OCI-LY7 (cell line): ENCODE results near the gene BMPR2.

Experiments used
- EZH2phosphoT487 ChIP-seq: fragments of 200-600 bp; sonication (generic); IDR thresholded peaks from 2 replicates; pipeline ENCODE4 v1.6.1; 2018; ENCODE audit warnings: low read depth, borderline replicate concordance, mild to moderate bottlenecking, mixed run types, antibody characterized with exemption, low read length, moderate library complexity, mixed read lengths
- TF ChIP-seq, protein P1 (sequence below): fragments of 200-600 bp; sonication (generic); conservative IDR thresholded peaks from 2 replicates; pipeline ENCODE4 v1.5.1; 2014; ENCODE audit warnings: mild to moderate bottlenecking, antibody characterized with exemption, low read length, moderate library complexity, mixed read lengths

DNA sequence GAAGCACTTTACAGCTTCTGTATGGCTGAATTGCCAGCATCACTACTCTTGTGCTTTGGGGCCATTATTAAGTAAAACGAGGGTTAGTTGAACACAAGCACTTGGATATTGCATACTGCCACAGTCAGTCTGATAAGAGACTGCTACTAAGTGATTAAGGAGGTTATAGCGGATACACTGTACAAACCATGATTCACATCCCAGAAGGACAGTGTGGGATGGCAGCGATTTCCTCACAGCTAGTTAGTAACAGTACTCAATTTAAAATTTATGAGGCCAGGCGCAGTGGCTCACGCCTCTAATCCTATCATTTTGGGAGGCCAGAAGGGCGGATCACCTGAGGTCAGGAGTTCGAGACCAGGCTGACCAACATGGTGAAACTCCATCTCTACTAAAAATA is 2.6 kb upstream of the BMPR2 start:
- TF ChIP-seq, protein P1, sequence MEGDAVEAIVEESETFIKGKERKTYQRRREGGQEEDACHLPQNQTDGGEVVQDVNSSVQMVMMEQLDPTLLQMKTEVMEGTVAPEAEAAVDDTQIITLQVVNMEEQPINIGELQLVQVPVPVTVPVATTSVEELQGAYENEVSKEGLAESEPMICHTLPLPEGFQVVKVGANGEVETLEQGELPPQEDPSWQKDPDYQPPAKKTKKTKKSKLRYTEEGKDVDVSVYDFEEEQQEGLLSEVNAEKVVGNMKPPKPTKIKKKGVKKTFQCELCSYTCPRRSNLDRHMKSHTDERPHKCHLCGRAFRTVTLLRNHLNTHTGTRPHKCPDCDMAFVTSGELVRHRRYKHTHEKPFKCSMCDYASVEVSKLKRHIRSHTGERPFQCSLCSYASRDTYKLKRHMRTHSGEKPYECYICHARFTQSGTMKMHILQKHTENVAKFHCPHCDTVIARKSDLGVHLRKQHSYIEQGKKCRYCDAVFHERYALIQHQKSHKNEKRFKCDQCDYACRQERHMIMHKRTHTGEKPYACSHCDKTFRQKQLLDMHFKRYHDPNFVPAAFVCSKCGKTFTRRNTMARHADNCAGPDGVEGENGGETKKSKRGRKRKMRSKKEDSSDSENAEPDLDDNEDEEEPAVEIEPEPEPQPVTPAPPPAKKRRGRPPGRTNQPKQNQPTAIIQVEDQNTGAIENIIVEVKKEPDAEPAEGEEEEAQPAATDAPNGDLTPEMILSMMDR, result no peak
- TF ChIP-seq EZH2phosphoT487, result no peak
